ENCODE data around the gene KRT73.
A peak's percentile ranks its signal among the peaks of the same experiment; 100 is the strongest.
"Not testable (repeated sequence)": the region's sequence is repeated elsewhere in the genome, so short reads cannot be mapped to it uniquely, and the experiment has no call there.

The KRT73 gene

DNA sequence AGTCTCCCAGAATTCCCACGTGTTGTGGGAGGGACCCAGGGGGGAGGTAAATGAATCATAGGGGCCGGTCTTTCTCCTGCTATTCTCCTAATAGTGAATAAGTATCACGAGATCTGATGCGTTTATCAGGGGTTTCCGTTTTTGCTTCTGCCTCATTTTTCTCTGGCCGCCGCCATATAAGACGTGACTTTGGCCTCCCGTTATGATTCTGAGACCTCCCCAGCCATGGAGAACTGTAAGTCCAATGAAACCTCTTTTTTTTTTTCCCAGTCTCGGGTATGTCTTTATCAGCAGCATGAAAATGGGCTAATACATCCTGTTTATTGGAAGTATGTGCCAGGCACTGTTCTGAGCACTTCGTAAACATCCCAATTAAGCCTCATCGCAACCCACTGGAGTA is 17.9 kb downstream of the KRT73 start:
- no peak for DNase-seq (ENCODE audit: low spot score)

DNA sequence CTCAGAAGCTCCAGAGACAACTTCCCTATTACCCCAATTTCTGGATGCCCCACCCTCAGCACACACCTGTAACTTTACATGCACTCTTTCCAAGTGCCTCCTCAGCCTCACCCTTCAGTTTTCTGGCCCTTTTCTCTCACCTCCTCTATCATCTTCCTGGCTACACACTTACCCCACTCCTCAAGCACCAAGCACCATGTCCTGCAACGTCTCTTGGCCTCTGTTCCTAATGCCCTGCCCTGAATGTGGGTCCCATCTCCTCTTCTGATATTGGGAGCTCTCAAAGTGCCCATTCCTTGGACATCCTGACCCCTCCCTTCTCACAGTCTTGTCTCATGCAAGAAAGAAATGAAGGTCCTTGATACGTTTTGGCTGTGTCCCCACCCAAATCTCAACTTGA is 18.3 kb downstream of the KRT73 start:
- DNase-seq (ENCODE audit: low spot score) = no peak

DNA sequence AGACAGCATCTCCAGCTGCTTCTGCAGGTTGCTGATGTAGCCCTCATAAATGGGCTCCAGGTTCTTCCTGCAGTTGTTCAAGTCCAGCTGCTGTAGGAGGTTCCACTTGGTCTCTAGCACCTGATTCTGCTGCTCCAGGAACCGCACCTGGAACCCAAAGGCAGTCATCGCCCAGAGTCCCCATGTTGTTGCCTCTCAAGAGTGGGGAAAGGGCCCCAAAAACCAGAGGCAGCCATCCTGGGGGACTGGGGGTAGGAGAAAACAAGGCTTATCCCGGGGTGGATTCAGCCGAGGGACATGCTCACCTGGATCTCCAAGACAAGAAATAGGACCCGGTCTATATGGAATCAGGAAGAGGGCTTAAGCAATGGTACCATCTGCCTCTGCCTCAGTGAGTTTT is 19.4 kb downstream of the KRT73 start:
- no peak for DNase-seq (ENCODE audit: low spot score)

DNA sequence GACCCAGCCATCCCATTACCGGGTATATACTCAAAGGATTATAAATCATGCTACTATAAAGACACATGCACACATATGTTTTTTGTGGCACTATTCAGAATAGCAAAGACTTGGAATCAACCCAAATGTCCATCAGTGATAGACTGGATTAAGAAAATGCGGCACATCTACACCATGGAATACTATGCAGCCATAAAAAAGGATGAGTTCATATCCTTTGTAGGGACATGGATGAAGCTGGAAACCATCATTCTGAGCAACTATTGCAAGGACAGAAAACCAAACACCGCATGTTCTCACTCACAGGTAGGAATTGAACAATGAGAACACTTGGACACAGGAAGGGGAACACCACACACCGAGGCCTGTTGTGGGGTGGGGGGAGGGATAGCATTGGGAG is 24.1 kb downstream of the KRT73 start:
- not testable (repeated sequence) for DNase-seq (ENCODE audit: low spot score)

DNA sequence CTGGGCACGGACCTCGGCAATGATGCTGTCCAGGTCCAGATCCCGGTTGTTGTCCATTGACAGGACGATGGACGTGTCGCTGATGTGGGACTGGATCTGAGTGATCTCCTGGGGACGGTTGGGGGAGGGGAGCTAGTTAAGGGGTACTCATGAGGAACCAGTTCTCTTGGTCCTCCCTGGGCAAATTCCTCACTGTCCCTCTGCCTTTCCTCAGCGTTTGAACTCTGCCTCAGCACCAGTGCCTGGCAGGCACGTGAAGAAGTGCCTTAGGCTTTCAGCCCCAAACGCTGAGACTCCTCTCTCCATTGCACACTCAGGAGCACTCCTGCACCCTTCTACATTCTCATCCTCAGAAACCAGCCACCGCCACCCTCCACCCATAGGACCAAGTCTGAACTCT is 26.8 kb downstream of the KRT73 start:
- DNase-seq (ENCODE audit: low spot score) = no peak

DNA sequence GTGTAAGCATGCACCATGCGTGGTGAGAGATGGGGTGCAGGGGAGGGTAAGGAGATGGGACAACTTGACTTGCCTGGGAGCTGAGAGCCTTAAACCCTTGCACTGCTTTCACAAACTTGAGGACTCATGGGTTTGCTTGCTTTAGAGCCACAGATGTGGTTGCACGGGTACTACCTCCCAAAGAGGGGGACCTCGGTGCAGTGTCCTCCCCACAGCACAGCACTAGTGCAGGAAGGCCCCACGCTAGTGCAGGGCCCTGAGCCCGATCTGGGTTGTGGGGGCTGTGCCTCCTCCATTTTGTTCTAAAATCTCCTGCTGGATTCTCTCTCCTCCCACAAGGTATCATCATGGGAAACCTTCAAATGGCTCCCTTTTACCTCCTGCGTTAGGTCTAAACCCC is 28.3 kb downstream of the KRT73 start:
- no peak for DNase-seq (ENCODE audit: low spot score)

DNA sequence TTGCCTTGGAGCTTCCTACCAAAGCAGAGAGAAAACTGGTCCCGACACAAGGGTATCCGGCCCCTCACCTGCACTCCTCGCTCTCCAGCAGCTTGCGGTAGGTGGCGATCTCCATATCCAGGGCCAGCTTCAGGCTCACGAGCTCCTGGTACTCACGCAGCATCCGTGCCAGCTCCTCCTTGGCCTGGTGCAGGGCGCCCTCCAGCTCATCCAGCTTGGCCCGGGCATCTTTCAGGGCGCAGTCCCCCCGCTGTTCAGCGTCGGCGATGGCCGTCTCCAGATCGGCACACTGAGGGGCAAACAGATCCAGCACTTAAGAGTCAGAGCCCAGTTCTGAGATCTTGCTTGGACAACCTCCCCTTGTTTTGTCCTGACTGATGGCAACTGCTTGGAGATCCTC is 30.8 kb downstream of the KRT73 start:
- no peak for DNase-seq (ENCODE audit: low spot score)

DNA sequence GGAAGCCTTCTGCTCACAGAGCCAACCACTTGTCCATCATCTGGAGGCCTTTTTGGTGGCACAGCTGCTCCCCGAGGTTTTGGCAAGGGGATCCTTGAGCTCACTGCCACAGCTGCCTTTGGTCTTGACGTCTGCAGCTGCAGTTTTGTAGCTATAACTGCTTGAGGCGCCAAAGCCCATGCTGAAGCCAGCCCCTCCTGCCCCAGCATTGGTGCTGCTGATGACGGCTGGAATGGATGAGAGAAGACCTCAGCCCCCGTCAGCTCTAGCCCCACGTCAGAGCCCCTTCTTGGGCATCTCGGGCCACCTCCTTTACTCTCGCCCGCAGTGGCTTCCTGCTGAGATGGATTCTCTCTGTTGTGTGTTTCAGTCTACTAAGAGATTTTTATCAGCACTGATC is 32.4 kb downstream of the KRT73 start:
- DNase-seq (ENCODE audit: low spot score) = no peak

DNA sequence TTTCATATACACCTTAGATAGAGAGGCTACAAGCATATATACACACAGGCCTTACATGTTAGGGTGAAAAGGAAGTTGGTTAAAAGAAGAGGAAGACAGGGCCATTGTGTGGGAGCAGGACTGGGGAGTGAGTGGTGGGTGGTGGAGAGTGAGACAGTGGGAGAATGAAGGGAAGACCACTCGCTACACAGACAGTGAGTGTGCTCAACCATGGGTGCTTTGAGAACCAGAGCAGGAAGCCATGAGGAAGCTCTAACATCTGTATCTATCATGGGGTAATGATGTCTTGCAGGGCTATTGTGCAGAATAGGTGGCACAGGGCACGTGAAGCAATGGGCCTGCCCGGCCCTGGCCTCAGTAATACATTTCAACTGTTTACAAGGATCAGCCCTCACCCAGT is 33.3 kb downstream of the KRT73 start:
- no peak for DNase-seq (ENCODE audit: low spot score)

DNA sequence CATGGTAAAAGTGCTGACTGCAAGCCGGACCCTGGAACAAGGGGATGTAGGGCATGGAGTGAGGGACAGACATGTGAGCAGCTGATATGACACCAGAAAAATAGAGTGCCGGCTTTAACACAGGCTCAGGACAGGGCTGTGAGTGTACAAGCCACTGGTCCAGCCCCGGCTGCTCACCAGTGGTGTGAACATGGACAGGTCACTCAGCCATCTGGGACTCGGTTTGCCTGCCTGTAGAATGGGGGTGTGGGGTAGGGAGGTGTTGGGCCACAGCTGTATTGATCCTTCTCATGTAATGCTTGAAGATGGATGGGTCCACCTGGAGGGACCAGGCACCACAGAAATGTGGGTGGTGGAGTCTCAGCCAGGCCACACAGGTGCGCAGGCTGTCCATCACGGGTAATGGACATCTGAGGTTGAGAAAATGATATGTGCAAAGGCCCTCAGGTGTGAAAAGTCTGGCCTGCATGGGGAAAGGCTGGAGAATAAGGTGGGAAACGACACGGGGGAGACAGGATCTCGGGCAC is 34.1 kb downstream of the KRT73 start:
- no peak for DNase-seq (ENCODE audit: low spot score)

DNA sequence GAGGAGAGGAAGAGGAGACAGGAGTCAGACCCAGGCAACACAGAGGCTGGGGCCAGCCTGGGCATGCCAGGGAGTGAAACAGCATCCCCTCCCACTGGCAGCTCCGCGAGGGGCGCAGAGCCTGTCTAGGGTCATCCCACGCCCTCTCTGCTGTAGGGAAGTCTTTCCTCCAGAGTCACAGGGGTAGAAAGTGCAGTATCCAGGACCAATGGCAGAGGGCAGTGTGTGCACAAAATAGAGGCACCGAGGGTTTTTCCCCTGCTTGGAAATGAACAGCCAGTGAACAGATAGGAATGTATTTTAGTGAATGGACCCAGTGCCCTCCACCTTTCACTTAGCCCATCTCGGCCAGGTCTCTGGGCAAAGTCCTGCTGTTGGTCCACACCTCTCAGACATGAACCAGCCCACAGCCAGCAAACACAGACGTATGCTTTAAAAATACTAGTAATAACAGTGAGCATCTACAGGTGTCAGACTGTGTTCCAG is 35.3 kb downstream of the KRT73 start:
- DNase-seq (ENCODE audit: low spot score) = peak; percentile 76

DNA sequence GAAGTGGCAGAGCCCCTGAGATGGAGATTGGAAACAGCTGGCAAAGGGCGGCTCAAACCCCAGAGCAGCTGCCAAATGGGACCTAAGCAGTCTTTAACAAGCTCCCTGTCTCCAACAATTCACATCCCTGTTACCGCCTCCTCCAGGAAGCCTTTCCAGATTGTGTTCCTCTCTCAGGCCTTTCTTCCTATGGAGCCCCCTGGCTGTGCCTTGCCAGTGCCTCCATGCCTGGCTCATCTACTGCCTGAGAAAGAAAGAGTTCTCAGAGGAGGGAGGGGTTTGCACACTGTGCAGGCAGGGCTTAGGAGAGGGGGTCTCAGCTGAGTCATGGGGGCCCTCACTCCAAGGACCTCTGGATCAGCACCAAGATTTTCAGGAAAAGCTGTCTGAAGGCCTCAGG is 35.9 kb downstream of the KRT73 start:
- DNase-seq (ENCODE audit: low spot score) = no peak

DNA sequence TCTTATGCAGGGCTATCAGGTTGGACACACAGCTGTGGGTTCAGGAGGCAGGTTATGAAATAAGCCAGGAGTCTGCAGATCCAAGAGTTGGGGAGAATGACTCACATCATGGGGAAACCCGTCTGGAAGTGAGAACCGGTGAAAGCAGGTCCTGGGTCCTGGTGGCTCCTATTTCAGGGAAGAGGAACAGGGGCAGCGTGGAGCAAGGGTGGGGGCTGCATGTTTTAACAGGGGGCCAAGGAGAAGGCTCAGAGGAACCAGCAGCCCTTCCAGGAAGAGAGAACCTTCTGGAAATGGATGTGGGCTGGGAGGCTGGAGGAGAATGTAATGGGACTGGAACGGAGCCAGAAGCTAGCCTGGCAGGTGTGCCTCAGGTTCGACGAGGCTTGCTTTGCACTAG is 36.9 kb downstream of the KRT73 start:
- DNase-seq (ENCODE audit: low spot score) = no peak

DNA sequence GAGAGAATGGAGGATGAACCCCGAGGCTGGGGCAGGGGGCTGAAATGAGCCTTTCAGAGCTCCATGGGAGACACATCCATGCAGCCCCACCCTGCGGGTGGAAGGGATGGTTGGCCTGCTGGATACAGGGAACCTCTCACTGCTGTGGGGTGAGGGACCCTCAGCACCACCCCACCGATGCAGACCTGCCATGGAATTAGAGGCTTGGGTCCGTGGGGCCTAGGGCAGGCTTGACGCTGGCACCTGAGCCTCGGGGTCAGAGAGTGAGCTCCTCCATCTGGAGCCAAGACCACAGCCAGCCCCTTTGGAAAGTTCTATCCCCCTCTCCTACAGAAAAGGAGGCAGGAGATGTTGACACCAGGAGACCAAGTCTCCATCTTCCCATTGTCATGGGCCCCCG is 37.3 kb downstream of the KRT73 start:
- DNase-seq (ENCODE audit: low spot score) = no peak

DNA sequence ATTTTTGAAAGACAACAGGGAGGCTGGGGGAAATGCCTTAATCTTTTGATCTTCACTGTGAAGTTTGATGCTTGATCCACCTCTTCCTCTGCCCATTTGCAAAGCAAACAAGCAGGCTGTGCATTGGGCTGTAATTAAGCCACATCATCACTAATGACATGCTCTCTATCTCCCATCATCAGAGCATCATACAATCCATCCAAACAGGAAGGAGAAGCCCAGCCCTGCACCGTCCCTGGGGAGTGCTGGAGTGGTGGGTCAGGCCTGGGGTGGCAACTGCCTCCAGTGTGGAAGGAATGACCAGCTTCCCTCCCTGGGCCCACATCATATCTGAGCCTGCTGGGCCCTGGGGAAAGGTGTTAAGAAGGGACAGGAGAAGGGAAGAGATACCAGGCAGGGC is 37.9 kb downstream of the KRT73 start:
- DNase-seq (ENCODE audit: low spot score) = no peak

DNA sequence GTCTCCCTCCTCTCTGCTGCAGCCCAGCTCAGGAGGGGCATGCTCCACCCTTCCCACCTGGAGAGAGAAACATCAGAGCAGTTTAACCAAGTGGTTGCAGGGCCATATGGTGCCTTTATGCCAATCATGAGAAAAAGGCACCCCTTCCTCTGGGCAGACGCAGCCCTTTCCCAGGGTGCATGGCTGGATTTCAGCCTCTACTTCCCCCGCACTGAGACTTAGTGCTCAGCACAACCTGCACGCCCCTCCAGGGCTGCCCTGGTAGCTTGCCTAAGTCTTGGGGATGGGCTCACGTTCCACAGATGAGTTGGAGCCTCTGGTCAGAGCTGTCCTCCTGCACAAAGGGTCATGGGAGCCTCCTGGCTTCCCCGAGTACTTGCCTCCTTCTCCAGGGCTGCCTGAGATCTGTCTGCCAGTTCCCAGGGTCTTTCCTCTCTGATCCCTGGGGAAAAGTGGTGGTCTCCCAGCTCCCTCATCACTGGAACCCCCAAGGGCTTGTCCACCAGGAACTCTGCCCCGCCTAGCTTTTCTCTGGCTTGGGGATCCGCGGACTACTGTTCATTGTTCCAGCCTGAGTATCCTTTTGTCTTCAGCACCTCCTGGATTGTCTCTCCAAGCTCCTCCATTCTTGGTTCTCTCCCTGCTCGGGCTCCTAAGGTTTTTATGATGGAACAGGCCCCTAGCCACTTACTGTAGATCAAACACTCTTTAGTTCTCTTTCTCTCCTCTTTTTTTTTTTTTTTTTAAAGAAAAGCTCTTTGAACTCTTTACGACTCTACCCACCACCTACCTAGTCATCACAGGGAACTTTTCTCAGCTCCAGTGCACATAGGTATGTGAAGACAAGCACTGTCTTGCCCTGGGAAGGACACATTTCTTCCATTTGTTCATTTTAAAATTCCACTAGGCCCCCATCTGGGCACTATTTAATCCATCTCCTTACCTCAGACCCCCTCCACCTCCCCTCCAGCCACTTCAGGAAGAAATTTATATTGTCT is 38.6 kb downstream of the KRT73 start:
- DNase-seq (ENCODE audit: low spot score) = no peak

DNA sequence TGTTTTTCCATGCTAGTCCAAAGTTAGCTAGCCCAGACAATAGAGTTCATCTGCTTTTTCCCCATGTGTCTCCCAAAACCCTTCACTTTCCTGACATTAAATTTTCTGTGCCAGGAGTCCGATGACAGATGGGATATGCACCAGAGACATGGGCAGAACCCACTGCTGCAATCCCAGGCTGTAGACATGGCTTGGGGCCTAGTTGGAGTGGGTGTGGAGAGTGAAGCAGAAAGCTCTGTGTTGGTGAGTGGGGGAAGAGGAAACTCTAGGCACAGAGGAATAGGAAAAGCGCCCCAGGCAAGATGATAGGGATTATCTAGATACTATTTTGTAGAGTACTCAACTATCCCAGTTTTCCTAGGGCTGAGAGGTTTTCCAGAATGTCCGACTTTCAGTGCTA is 39.9 kb downstream of the KRT73 start:
- no peak for DNase-seq (ENCODE audit: low spot score)

DNA sequence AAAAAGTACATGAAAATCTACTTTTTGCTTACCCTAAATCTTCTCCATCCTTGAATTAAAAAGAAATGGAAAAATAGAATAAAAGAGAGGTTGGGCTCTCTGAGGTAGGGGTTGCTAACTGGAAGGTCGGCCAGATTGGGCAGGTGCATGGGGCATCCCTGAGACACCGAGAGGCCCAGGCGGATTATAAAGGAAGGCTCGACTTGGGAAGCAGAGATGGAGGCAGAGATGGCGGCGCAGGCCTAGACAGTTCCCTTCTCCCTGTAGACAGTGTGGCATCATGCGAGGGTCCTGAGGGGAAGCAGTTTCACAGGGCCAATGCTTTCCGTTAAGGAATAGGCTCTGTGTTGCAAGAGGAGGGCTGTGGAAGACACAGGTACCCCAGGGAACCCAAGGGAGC is 41.0 kb downstream of the KRT73 start:
- no peak for DNase-seq (ENCODE audit: low spot score)

DNA sequence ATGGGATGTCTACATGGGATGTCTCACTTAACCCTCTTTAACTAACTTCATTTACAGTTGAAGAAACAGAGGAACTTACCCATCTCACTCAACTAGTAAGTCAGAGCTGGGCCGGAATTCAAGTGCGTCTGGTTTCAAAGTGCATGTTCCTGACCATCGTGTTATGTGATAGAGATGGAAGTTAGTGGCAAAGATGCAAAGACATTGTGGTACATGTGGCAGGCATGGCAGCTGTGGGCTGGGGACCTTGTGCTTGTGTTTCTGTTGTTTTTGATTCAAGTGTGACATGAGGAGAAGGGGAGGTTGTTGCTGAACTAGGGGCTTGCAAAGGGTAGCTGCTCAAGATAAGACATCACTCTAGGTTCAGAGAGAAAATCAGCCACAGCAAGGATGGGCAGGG is 42.4 kb downstream of the KRT73 start:
- DNase-seq (ENCODE audit: low spot score) = no peak

DNA sequence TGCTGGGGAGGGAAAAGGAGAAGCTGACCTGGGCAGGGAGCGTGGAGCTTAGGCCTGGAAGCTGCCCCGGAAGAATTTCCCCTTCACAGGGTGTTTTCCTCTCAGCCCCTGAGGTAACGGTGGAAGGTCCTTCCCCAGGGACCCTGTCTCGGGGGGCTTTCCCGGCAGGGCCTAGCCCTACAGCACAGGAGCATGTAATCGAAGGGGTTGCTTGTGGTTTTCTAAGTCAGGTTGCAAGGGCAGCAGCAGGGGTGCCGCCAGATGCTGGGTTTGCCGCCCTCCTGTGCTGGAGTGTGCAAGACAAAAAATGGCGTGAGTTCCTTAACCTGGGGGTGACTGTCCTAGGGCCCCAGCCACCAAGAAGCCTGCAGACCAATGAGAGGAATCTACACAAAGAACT is 43.1 kb downstream of the KRT73 start:
- DNase-seq (ENCODE audit: low spot score) = no peak

DNA sequence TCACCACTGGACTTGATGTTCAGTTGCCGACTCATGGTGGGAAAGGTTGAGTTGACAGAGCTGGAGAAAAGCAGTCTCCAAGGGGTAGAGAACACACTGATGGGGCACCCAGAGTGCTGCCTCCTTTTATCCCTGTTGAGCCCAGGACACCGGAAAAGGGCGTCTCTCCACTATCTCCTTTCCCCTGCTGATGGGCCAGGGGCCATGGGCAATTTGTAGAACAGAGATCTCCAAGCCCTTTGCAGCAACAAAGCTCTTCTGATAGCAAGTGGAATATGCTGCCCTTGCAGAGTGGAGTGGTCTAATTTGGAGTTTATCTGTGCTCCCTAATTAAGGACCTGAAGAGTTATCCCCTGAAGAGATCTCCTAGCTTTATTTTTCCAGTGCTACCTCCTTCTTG is 44.6 kb downstream of the KRT73 start, which contains the start of gene KRT74:
KRT74 (minus strand) TSS at position 101 of the 400 bp plus-strand sequence; CDS start at position 35, 66 bp downstream.
- DNase-seq (ENCODE audit: low spot score) = no peak

DNA sequence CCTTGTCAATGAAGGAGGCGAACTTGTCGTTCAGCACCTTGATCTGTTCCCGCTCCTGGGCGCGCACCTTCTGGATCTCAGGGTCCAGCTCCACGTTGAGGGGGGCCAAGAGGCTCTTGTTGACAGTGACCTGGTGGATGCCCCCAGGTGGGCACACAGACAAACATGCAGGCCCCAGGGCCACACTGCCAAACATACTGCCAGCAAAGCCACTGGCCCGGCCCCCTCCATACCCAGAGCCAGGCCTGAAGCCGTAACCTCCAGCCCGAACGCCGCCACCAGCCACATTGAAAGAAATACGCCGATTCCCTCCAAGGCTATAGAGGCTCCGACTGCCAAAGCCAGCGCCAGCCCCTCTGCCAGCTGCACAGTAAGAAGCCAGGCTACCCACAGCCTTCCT is 45.1 kb downstream of the KRT73 start:
- DNase-seq (ENCODE audit: low spot score) = no peak

DNA sequence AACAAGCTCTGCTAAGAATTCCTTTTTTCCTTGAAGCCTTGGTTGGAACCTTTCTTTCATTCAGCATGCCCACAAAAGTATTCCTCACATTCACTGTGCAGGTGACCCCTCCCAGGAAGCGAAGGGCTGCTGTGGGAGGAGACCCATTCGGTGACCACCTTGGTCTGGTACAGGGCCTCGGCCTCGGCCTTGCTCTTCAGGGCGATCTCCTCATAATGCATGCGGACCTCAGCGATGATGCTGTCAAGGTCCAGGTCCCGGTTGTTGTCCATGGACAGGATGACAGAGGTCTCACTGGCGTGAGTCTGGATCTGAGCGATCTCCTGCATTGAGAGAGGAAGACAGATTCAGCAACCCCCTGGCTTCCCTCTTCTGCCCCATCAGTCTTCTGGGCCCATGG is 47.8 kb downstream of the KRT73 start:
- DNase-seq (ENCODE audit: low spot score) = no peak

DNA sequence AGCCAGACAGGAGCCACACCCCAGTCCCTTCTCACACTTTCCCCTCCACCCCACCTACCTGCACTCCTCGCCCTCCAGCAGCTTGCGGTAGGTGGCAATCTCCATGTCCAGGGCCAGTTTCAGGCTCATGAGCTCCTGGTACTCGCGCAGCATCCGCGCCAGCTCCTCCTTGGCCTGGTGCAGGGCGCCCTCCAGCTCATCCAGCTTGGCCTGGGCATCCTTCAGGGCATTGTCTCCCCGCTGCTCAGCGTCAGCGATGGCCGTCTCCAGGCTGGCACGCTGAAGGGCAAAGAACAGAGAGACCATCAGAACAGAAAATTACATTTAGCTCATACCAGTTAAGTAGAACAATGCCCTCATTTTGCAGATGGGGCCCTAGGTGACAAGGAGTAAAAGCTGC is 50.2 kb downstream of the KRT73 start:
- DNase-seq (ENCODE audit: low spot score) = no peak

All from hematopoietic multipotent progenitor cell treated with erythropoietin and hydrocortisone succinate and interleukin-3 and kit ligand, for 15 days (in vitro differentiated cells).